Natural killer cell treated with Interleukin-12 subunit alpha and Interleukin-12 subunit beta and Interleukin-15 and Interleukin-18, amount 100 ng/mL, for 72 hours (primary cell): ENCODE measurements around the gene IQSEC1. TPM values are rescaled to one million over a fixed set of nuclear protein-coding genes. Genes with fewer than 3 reads are reported as not detected.
A peak's percentile ranks its signal among the peaks of the same experiment; 100 is the strongest.

ENCODE experiments used
- ATAC-seq, 2 donors: fragments of 150-1000 bp; cut with Tn5 transposase in 1 of 2; sonication (Bioruptor Pico), chemical (Tn5 transposase) in 1 of 2; 2 replicates each; pipeline ENCODE4 v1.10.0; 2021
- DNase-seq: peaks from one replicate; pipeline ENCODE4 v3.0.0; 2022; ENCODE audit warnings: low spot score
- H3K27ac Mint-ChIP-seq, 2 donors: 1 replicate in 1 of 2; 2 replicates in 1 of 2; pipeline ENCODE4 v1.8.0; 2022; ENCODE audit warnings: mixed read lengths in 2 of 2, mild to moderate bottlenecking in 1 of 2, moderate library complexity in 1 of 2
- H3K27me3 Mint-ChIP-seq, 2 donors: 1 replicate in 1 of 2; 2 replicates in 1 of 2; pipeline ENCODE4 v1.8.0; 2022; ENCODE audit warnings: mixed read lengths in 2 of 2
- H3K36me3 Mint-ChIP-seq: one replicate; pipeline ENCODE4 v1.8.0; 2022; ENCODE audit warnings: mixed read lengths
- H3K4me1 Mint-ChIP-seq, 2 donors: 1 replicate in 1 of 2; 2 replicates in 1 of 2; pipeline ENCODE4 v1.8.0; 2022; ENCODE audit warnings: low read depth in 2 of 2, mixed read lengths in 2 of 2, mild to moderate bottlenecking in 1 of 2
- H3K4me3 Mint-ChIP-seq: one replicate; pipeline ENCODE4 v1.8.0; 2022; ENCODE audit warnings: mixed read lengths
- H3K9me3 Mint-ChIP-seq: 2 replicates; pipeline ENCODE4 v1.8.0; 2022; ENCODE audit warnings: mixed read lengths
- total RNA-seq, 2 donors: library from RNA; stranded (reverse); gene quantifications; one replicate each; pipeline ENCODE4 v1.2.3, GENCODE V29; 2022

The IQSEC1 gene
- total RNA-seq, 2 donors from 2014 or later: 93.7 to 95.8 TPM

DNA sequence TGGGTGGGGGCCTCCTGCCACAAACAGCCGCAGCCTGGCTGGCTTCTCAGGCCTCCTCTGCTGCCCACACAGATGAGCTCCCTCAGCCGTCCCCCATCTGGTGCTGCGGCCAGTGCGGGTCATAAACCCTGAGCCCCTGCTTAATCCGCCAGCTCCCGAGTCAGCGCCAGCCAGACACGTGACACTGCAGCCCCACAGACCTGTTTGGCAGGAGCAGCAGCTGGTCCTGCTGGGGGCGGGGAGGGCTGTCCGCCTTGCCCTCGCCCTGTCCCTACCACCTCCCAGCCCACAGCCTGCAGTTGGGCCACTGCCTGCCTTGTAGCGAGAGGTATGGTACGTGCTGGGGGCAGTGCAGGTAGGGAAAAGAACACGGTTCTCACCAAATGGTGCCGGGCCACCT, 86.2 kb downstream of the IQSEC1 start:
- DNase-seq (peak; percentile 1), ATAC-seq (no peak)
- Mint-ChIP-seq H3K27ac (peak overlapping the region in 1 of 2 donors; percentile 31), H3K4me1 (peaks cover 32 to 58% of the 10 kb centered on the region in 2 donors), H3K27me3 (no peaks in the 10 kb centered on the region), H3K4me3 (no peak overlapping the region), H3K9me3 (no peaks in the 10 kb centered on the region), H3K36me3 (no peaks in the 10 kb centered on the region)

GRCh38 chr3:12986521-12986920, 86.7 kb downstream of the IQSEC1 start:
- ATAC-seq: no peak
- no peak overlapping the region for H3K27ac Mint-ChIP-seq
- H3K9me3 Mint-ChIP-seq: no peaks in the 10 kb centered on the region
- no peak overlapping the region for H3K4me3 Mint-ChIP-seq
- no peaks in the 10 kb centered on the region for H3K36me3 Mint-ChIP-seq
- peaks cover 35 to 63% of the 10 kb centered on the region in 2 donors for H3K4me1 Mint-ChIP-seq
- DNase-seq: peak; percentile 6
- no peaks in the 10 kb centered on the region for H3K27me3 Mint-ChIP-seq

GRCh38 chr3:12986031-12986430, 87.2 kb downstream of the IQSEC1 start:
- peak; percentile 37 for DNase-seq
- no peak overlapping the region for H3K4me3 Mint-ChIP-seq
- H3K9me3 Mint-ChIP-seq: no peaks in the 10 kb centered on the region
- H3K27me3 Mint-ChIP-seq: no peaks in the 10 kb centered on the region
- no peaks in the 10 kb centered on the region for H3K36me3 Mint-ChIP-seq
- H3K4me1 Mint-ChIP-seq: peaks cover 35 to 64% of the 10 kb centered on the region in 2 donors
- ATAC-seq: no peak
- H3K27ac Mint-ChIP-seq: no peak overlapping the region

- Mint-ChIP-seq H3K4me3 (no peak overlapping the region), H3K36me3 (no peaks in the 10 kb centered on the region), H3K27me3 (no peaks in the 10 kb centered on the region), H3K27ac (no peak overlapping the region), H3K9me3 (no peaks in the 10 kb centered on the region), H3K4me1 (peaks cover 35 to 63% of the 10 kb centered on the region in 2 donors)
- no peak for DNase-seq
- ATAC-seq: no peak
Observed at GRCh38 chr3:12985148-12985547, 88.1 kb downstream of the IQSEC1 start.

GRCh38 chr3:12984023-12984823, 89.0 kb downstream of the IQSEC1 start:
- DNase-seq (no peak), ATAC-seq (peak; percentile 73 to 79)
- peaks cover 38 to 62% of the 10 kb centered on the region in 2 donors for H3K4me1 Mint-ChIP-seq
- H3K9me3 Mint-ChIP-seq: no peaks in the 10 kb centered on the region
- H3K4me3 Mint-ChIP-seq: no peak overlapping the region
- H3K36me3 Mint-ChIP-seq: peaks cover 1% of the 10 kb centered on the region
- H3K27me3 Mint-ChIP-seq: no peaks in the 10 kb centered on the region
- H3K27ac Mint-ChIP-seq: peak overlapping the region; percentile 55 to 66

DNA sequence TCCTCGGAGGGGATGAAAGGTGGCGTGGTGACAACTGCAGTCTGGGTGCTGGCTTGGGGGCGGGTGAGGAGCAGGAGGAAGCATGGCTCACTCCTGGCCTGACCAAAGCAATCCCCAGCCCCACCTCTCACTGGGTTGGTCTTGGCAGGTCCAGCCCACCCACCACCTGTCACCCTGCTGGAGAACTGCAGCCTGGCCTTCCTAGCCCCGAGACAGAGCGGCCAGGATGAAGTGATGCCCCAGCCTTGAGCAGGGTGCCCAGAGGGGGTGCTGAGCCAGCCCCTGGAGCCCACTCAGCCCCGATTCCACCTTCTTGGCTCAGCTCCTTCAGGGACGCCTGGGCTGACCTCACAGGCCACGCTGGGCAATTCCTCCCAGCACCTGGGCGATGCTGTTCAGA, 89.9 kb downstream of the IQSEC1 start:
- Mint-ChIP-seq H3K4me3 (peak overlapping the region; percentile 40), H3K36me3 (peaks cover 4% of the 10 kb centered on the region), H3K27ac (peak overlapping the region; percentile 60 to 72), H3K4me1 (peaks cover 33 to 56% of the 10 kb centered on the region in 2 donors), H3K9me3 (no peaks in the 10 kb centered on the region), H3K27me3 (no peaks in the 10 kb centered on the region)
- no peak for DNase-seq
- peak; percentile 35 to 43 for ATAC-seq

DNA sequence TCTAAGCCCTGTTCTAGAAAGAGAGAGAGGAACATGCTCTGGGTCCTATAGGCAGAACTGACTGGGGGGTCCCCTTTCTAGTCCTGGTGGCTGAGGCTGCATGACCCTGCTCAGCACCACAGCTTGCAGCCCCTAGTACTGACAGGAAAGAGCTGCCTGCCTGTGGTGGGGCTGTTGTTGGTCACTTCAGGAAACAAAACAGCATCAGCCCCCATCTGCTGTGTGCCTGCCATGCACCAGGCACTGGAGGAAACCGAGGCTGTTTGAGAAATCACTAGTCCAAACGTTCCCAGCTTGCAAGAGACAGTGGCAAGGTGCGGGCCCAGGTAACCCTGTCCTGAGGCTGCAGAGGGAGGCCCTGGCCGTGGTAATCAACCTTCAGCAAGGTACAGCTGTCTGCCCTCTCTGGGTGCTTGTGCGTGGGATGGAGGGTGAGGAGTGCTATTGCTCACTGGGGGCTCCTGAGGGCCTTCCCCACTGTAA, 90.6 kb downstream of the IQSEC1 start:
- Mint-ChIP-seq H3K4me3 (peak overlapping the region; percentile 40), H3K27ac (peak overlapping the region; percentile 60 to 72), H3K4me1 (peaks cover 32 to 55% of the 10 kb centered on the region in 2 donors), H3K36me3 (peaks cover 4% of the 10 kb centered on the region), H3K27me3 (no peaks in the 10 kb centered on the region), H3K9me3 (no peaks in the 10 kb centered on the region)
- peak; percentile 74 to 76 for ATAC-seq
- peak; percentile 61 for DNase-seq

- H3K36me3 Mint-ChIP-seq: peaks cover 4% of the 10 kb centered on the region
- ATAC-seq (peak in 1 of 2 donors; percentile 19), DNase-seq (no peak)
- H3K9me3 Mint-ChIP-seq: no peaks in the 10 kb centered on the region
- H3K4me1 Mint-ChIP-seq: peaks cover 28 to 51% of the 10 kb centered on the region in 2 donors
- H3K27ac Mint-ChIP-seq: peak overlapping the region; percentile 60 to 72
- H3K4me3 Mint-ChIP-seq: no peak overlapping the region
- no peaks in the 10 kb centered on the region for H3K27me3 Mint-ChIP-seq
Observed at GRCh38 chr3:12981306-12982275, 91.6 kb downstream of the IQSEC1 start.

DNA sequence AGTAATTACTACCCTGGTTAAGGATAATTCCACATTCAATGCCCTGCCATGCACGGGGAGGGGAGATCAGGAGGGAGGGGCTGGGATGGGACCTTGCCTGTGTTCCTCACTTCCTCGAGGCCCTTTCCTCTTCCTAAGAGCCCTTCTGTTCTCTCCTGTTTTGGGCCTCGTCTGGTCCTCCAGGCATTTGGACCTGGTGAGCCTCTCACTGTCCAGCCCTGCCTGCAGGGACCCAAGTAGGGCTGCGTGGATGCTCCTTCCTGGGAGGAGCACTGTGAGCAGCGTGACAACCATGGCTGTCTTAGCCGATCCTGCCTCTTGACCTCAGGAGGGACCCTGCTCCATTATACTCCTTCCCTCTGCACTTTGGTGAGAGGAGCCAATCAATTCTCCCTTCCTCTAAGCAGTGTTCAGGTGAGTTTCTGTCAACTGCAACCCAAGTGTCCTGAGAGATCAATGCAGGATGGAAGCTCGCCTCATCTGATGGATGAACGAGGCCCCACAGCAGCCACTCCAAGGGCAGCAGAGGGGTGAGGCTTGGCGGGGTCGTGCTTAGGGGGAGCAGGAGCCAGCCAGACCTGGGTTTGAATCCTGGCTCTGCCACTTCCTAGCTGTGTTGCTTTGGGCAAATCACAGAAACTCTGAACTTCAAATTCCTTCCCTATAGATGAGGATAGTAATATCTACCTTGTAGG, 92.5 kb downstream of the IQSEC1 start:
- no peak for ATAC-seq
- H3K4me1 Mint-ChIP-seq: peaks cover 31 to 52% of the 10 kb centered on the region in 2 donors
- peak overlapping the region; percentile 41 to 72 for H3K27ac Mint-ChIP-seq

GRCh38 chr3:12979947-12980487, 93.2 kb downstream of the IQSEC1 start:
- Mint-ChIP-seq H3K9me3 (no peaks in the 10 kb centered on the region), H3K4me3 (no peak overlapping the region), H3K4me1 (peaks cover 36 to 57% of the 10 kb centered on the region in 2 donors), H3K36me3 (peaks cover 4% of the 10 kb centered on the region), H3K27me3 (no peaks in the 10 kb centered on the region), H3K27ac (no peak overlapping the region)
- DNase-seq (no peak), ATAC-seq (no peak)

More for the DNA sequence above, 92.5 kb downstream of the IQSEC1 start:
- H3K27me3 Mint-ChIP-seq: no peaks in the 10 kb centered on the region
- peaks cover 4% of the 10 kb centered on the region for H3K36me3 Mint-ChIP-seq
- no peaks in the 10 kb centered on the region for H3K9me3 Mint-ChIP-seq
- no peak for DNase-seq
- no peak overlapping the region for H3K4me3 Mint-ChIP-seq

DNA sequence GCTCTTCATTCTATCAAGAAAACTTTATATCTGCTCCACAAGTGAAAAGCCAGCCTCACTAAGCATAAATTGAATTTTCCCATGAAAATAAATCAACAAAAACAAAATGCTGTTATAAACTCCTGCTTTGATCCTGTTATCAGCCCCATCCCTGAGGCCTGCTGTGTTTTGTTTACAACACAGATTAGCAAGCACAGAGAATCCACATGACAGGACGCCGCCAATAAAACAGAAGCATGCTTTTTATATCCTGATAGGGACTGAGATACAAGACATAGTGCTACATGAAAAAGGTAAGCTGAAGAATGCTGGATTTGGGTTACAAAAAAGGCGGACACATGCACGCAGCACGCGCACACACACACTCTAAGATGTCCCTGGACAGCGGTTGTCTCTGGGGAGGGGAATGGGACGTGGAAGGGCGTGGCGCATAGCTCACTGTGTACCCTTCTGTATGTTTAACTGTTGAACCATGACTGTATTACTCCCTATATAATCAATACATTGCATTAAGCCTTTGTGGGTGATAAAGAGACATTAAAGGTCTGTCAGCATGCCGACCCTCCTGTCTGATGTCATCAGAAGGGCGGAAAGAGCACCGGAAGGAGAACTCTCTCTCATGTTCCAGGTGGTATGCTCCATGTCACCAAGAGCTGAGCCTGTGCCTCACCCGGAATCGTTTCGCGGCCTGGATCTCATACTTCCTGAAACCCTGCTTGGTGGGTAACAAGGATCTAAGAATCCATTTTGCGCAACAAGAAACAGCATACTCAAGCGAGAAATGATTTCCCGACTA, 93.9 kb downstream of the IQSEC1 start:
- no peak for DNase-seq
- peaks cover 4% of the 10 kb centered on the region for H3K36me3 Mint-ChIP-seq
- H3K27ac Mint-ChIP-seq: peak overlapping the region in 1 of 2 donors; percentile 59

DNA sequence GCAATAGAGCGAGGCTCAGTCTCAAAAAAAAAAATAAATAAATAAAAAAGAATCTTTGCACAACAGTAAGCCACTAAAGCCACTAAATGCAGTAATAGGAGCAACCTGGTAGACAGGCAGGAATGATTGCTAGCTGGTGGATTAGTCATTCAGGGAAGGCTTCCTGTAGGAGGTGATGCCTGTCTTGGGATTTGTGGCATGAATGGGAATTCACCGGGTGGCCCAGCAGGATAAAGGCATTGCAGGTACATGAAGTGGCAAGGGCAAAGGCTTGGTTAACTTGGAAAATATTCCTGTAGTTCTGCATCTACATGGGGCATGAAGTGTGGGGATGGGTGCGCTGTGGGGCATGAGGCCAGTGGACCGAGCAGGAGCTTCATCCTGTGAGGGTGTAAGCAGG, 94.5 kb downstream of the IQSEC1 start:
- no peak for ATAC-seq
- DNase-seq: peak; percentile 34
- H3K27me3 Mint-ChIP-seq: no peaks in the 10 kb centered on the region
- H3K4me1 Mint-ChIP-seq: peaks cover 44 to 61% of the 10 kb centered on the region in 2 donors
- H3K36me3 Mint-ChIP-seq: peaks cover 4% of the 10 kb centered on the region
- peak overlapping the region in 1 of 2 donors; percentile 59 for H3K27ac Mint-ChIP-seq
- no peaks in the 10 kb centered on the region for H3K9me3 Mint-ChIP-seq
- H3K4me3 Mint-ChIP-seq: no peak overlapping the region

More for the DNA sequence above, 93.9 kb downstream of the IQSEC1 start:
- peaks cover 40 to 61% of the 10 kb centered on the region in 2 donors for H3K4me1 Mint-ChIP-seq
- ATAC-seq: no peak
- H3K4me3 Mint-ChIP-seq: no peak overlapping the region
- no peaks in the 10 kb centered on the region for H3K27me3 Mint-ChIP-seq
- no peaks in the 10 kb centered on the region for H3K9me3 Mint-ChIP-seq
